AG10803 (cell line): Measurements from ENCODE around the gene SLF2.

Experiments
- DNase-seq: peaks from one replicate; pipeline ENCODE4 v3.0.0; 2010; ENCODE audit warnings: low read depth
- H3K4me3 ChIP-seq: 2 replicates; pipeline ENCODE4 v1.5.1; 2011; ENCODE audit warnings: mild to moderate bottlenecking, low read length, control low read depth
- CTCF ChIP-seq: conservative IDR thresholded peaks from 2 replicates; pipeline ENCODE4 v1.5.1; 2011; ENCODE audit warnings: mild to moderate bottlenecking, low read length, control low read depth, inconsistent platforms

SLF2 gene

DNA sequence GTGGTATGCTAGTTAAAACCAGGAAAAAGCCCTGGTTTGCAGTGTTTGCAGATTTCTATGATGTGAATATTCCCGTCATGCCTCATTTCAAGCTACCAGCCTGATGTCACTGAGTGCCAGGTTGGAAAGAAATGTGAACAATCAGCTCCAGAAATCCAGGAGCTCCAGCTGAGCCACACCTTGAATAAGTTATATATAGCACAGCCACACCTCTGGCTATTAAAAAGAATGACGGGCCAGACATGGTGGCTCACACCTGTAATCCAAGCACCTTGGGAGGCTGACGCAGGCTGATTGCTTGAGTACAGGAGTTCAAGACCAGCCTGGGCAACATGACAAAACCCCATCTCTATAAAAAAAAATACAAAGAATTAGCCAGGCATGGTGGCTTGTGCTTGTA, 18.7 kb upstream of the SLF2 start:
- no peak for DNase-seq
- TF ChIP-seq CTCF = no peak
- H3K4me3 ChIP-seq = no peak overlapping the region

DNA sequence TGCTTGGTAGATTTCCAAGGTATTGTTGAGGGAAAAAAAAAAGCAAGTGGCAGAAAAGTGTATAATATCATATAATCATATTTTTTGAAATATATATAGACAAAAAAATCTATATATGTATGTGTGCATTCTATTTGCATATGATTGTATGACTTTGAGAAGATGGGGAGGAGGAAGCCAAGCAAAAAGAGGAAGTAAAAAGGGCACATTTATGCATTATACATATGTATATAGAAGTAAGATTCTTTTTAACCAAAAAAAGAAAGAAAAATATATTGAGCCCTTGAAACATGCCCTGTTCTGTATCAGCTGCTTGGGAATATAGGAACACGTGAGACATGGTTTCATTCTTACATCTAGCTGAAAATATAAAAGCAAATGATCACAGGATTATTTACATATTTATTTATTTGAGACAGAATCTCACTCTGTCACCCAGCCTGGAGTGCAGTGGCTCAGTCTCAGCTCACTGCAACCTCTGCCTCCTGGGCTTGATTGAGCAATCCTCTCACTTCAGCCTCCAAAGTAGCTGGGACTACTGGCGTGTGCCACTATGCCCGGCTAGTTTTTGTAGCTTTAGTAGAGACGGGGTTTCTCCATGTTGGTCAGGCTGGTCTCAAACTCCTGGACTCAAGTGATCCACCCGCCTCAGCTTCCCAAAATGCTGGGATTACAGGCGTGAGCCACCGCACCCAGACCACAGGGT, 18.0 kb upstream of the SLF2 start:
- no peak overlapping the region for H3K4me3 ChIP-seq
- DNase-seq = no peak
- TF ChIP-seq CTCF = no peak

GRCh38 chr10:100895346-100895745, 17.4 kb upstream of the SLF2 start:
- no peak for TF ChIP-seq CTCF
- no peak for DNase-seq

DNA sequence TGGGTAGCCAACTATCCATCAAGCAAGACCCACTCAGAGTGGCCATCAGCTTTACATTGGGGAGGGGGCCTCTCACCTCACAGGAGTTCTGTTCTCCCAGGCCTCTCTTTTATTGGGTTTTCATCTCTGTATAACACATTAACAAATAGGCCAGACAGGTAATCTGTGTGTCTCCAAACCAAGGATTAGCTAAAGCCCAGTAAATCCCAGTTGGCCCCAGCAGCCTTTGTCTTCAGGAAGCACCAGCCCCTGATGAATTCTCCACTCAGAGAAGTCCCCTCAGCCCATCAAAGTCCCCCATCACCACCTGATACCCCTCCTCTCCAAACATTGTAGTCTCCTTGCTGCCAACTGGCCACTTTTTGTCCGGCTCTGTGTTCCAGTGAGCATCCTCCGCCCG, 16.9 kb upstream of the SLF2 start:
- DNase-seq = no peak
- H3K4me3 ChIP-seq = no peak overlapping the region

More at GRCh38 chr10:100895346-100895745, 17.4 kb upstream of the SLF2 start:
- H3K4me3 ChIP-seq = no peak overlapping the region

DNA sequence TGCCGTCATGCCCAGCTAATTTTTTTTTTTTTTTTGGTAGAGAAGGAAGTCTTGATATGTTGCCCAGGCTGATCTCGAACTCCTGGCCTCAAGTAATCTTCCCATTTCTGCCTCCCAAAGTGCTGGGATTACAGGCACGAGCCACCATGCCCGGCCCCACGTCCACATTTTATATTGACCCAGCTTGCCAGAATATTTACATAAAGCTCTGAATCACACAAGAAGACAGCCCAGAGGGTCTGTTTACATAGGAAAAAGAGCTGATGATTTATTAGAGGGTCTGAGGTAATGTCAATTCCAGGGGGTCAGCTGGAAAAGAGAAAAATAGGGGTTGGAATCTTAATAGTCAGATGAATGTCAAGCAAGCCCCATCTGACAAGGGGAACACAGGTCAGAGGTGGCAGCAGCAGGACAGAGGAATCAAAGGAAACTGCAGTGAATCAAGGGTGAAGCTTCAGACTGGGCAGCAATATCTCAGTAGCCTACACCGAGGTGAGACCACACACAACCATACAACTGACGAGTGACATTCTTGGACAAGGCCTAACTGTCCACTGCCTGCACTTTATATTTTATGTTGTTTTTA, 15.8 kb upstream of the SLF2 start:
- DNase-seq = no peak
- no peak for TF ChIP-seq CTCF
- H3K4me3 ChIP-seq = no peak overlapping the region

More for the DNA sequence above, 16.9 kb upstream of the SLF2 start:
- TF ChIP-seq CTCF = no peak

DNA sequence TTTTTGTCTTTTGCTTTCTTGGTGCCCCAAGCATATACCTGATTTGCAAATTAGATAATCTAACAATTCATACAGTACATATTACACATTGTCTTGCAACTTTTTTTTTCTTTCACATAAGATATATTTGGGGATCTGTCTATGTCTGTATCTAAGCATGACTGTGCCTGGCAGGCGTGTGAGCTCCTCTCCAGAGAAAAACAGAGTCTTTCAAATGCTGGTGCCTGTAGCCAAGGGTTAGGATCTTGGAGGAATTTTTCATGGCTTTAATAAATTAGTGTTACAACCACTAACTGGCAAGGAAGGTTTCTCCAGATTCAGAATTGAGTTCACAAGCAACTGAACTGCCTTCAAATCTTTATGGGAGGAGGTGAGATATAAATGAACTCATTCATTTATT, 14.8 kb upstream of the SLF2 start:
- no peak overlapping the region for H3K4me3 ChIP-seq
- DNase-seq = no peak
- TF ChIP-seq CTCF = no peak

DNA sequence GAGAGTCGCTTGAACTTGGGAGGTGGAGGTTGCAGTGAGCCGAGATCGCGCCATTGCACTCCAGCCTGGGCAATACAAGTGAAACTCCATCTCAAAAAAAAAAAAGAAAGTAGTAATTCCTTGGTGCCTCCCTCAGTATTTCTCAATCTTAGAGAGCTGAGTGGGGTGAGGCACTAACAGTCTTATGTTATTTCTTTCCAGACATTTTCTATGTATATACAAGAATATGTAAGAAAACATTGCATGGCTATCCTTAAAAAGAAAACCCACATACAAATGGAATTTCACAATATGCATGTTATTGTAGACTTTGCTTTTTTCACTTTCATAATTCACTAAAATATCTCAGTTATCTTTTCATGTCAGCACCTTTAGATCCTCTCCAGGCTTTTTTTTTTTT, 13.6 kb upstream of the SLF2 start:
- no peak for TF ChIP-seq CTCF
- DNase-seq = no peak
- no peak overlapping the region for H3K4me3 ChIP-seq
